ENCODE measurements around the gene CYB5R2.

CYB5R2 gene

DNA sequence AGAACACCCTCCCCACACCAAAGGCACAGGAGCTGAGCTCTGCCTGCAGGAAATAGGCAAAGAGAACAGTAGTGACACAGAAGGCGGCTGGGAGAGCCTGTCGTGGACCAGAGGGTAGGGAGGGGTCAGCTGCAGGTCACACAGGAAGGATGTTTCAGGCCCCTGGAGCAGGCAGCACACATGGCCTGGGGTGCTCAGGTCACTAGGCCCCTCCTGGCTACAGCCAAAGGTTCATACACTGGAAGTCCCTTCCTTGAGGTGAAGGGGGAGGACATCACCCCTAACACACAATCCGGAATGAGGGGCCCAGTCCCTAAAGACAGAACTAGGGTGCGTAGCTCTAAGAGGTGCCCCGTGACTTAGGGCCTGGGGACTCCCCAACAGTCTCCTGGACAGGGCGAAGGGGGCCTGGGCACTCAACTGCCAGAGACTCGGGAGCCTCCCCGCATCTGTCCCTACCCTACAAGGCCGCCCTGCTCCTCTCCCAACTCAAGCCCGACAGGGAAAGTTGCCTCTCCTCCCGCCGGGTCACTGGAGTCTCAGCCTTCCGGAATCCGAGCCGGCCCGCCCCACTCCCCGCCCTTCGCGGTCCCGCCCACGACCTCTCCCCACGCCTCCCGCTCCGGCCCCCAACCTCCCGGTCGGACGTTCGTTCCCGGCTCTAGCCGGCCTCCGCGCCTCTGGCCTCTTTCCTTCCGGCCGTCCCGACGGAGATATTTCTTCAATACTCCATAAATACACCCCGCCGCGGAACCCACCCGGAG is at the start of gene CYB5R2:
Gene CYB5R2, minus strand, starts transcription at position 541 of the 764 bp plus-strand sequence. CDS start 675 bp downstream, outside the sequence.
- DNase-seq (ENCODE audit: low read depth, low spot score), result no peak

DNA sequence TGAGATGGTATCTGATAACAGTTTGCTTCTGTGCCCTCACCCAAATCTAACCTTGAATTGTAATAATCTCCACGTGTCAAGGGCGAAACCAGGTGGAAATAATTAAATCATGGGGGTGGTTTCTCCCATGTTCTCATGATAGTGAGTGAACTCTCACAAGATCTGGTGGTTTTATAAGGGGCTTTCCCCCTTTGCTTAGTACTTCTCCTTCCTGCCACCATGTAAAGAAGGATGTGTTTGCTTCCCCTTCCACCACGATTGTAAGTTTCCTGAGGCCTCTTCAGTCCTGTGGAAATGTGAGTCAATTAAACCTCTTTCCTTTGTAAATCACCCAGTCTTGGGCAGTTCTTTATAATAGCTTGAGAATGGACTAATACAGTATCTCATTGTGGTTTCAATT is 41.5 kb upstream of the CYB5R2 start:
- no peak for DNase-seq (ENCODE audit: low read depth, low spot score)

DNA sequence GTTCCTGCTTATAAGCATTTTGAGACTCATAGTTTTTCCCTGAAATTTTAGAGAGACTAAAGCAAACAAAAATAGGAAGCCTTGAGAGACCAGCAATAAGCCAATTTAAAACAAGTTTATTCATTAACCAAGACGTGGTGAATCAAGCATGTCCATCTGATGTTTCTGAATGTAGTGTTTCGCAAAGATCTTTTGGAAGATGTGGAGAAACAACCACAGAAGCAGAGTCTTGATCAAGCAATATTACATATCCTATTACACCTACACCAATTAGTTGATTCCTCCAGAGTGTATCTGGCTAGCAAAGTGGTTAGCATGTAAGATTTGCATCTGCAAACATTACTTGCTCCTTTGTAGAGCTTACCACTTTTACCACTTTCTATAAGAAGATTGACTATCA is 33.1 kb upstream of the CYB5R2 start, which contains the start of gene OVCH2:
Gene OVCH2, minus strand, starts transcription at position 101 of the 400 bp plus-strand sequence. Its CDS starts 83 bp downstream, at position 18.
- no peak for DNase-seq (ENCODE audit: low read depth, low spot score)

DNA sequence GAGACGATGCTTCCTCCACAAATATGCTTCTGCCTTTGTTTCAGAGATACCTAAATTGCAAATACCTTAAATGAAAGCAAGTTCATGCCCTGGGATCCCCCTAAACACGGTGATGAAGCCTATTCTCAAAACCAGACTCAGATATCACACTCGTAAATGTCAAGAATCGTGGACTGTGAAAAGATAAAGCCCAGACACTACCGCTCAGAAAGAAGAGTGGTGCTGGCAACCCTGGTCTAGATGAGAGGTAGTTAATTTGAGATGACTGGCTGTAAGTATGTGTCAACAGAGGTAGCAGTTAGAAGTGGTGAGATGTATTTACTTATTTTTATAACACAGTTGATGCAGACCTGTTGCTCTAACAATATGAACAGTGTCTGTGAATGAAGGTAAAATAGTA is 30.4 kb upstream of the CYB5R2 start:
- no peak for DNase-seq (ENCODE audit: low read depth, low spot score)

DNA sequence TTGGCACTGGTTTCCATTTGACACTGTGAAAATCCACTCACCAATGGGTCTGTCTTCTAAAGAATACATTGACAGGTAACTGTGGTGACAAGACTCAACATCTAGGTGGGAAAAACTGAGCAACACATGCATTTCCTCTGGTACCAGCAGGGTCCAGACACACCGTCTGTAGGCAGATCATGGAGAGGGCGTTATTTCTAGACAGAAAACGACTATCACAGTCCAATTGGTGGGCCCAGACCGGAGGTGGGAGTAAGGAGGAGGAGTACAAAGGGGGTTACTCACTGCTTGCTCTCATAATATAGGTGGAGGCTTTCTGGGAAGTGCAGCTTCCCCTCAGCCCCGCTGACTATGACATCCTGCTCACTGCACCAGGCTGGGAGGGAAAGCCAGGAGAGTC is 23.1 kb upstream of the CYB5R2 start:
- no peak for DNase-seq (ENCODE audit: low read depth, low spot score)

DNA sequence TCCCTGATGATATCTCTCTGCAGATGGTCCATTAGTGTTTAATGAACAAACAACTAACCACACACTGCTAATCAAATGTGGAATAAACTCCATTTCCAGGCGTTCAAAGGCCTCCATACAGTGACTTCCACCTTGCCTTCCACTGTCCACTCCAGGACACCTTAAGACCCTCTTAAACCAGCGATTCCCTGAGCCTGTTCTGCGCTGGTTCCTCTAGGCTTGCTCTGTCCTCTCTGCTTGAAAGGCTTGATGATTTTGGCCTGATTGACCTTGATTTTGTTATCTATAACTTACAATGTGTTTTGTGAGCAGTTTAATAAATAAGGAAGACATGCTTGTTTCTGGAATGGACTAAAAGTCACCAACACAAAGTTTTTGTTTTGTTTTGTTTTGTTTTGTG is 20.9 kb upstream of the CYB5R2 start:
- no peak for DNase-seq (ENCODE audit: low read depth, low spot score)

DNA sequence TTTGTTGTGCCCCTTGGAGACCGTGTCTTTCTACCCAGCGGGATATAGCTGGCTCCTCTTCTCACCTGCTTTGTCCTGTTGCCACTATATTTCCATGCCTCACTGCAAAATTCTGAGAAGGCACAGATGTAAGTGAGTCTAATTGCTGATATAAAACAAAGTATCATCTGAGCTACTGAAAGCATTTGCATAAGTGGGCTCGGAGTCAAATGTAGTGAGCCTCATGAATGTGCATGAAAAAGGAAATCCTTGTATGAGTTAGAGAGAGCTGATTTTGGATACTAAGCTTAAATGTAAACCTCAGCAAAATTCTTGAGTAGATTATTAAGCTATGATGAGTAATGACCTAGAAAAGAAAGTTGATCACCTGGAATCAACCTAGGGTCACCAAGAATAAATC is 19.1 kb upstream of the CYB5R2 start:
- DNase-seq (ENCODE audit: low read depth, low spot score), result no peak

DNA sequence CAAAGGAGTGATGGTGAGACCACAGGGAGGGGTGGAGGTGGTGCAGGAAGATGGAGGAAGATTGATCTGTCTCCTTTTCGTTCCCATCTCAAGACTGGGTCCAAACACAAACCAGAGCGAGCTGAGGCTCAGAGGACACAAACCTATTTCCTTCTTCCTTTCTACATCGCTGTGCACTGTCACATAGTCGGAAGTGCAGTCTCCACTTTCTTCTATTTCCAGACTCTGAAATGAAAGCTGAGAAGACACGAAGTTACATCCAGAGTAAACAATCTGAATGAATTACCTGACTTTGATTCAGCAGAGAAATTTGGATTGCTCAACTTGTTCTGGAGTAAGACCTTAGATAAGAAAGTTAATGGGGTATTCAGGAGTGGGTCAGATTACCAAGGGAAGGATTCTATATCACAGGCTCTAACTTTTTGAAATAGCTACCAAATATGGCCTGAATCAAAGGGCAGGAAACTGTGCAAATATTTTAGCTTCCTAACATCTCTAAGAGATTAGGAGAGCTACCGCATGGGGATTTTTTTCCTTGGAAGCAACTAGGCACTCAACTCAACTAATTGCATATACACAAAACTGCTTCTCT is 18.6 kb upstream of the CYB5R2 start:
- DNase-seq (ENCODE audit: low read depth, low spot score), result no peak

DNA sequence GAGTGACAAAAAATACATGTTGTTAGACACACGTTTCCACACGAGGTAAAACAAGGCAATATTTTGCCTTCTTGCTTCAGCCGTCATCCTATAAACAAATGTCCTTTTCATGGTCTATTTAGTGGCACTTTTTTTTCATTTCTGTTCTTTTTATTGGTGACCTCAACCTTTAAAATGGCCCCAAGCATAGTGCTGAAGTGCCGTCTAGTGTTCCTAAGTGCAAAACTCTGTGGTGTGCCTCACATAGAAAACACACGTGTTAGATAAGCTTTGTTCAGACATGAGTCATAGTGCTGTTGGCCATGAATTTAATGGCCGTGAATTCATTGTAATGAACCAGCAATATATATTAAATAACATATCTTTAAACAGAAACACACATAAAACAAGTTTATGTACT is 17.3 kb upstream of the CYB5R2 start:
- no peak for DNase-seq (ENCODE audit: low read depth, low spot score)

DNA sequence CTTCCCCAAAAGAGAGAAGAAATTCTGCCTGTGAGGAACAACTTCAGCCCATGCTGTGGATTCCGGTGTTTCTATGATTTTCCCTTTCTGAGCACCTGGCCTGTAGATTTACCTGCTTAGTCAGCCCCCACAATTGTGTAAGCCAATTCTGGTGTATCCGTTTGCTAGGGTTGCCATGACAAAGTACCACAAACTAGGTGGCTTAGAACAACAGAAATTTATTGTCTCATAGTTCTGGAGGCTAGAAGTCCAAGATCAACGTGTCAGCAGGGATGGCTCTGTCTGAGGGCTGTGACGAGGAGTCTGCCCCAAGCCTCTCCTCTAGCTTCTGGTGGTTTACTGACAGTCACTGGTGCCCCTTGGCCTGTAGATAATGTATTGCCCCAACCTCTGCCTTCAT is 15.9 kb upstream of the CYB5R2 start:
- DNase-seq (ENCODE audit: low read depth, low spot score), result no peak

DNA sequence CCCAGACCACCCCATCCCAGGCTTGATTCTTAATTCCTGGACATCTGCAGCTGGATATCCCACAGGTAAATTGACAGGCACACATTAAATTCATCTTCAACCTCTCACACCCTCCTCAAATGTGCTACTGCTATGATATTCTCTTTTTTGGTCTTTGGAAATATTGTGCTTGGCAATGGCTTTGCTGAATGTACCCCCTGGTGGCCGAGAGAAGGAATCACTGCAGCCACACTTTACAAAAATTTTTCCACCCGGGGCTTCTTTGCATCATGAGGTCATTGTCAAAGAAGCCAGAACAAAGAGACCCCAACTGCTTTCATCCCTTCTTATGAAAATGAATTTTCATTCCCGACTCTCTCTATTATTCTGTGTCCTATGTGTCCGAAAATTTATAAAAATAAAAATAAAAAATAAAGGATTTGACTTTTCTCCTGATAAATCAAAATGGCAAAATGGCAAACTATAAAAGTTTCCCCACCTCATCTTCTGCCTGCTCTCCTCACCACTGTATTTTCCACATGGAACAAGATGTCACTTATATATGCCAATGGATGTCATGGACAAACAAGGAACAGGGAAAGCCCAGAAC is 15.0 kb upstream of the CYB5R2 start:
- no peak for DNase-seq (ENCODE audit: low read depth, low spot score)

DNA sequence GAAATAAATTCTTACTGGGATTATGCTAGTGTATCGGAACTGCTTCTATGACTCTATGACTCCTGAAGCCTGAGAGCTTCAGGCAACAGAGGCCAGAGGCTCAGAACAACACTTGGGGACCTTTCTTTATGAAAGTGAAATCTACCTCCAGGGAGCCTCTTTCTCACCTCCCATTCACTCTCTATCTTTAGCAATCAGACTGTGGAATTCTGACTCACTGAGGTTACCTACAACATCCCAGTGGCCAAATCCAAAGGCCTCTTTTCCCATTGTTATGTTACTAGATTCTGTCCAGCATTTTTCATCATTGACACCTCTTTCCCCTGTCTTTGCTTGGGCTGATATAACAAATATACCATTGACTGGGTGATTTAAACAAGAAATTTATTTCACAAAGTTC is 14.1 kb upstream of the CYB5R2 start:
- no peak for DNase-seq (ENCODE audit: low read depth, low spot score)

DNA sequence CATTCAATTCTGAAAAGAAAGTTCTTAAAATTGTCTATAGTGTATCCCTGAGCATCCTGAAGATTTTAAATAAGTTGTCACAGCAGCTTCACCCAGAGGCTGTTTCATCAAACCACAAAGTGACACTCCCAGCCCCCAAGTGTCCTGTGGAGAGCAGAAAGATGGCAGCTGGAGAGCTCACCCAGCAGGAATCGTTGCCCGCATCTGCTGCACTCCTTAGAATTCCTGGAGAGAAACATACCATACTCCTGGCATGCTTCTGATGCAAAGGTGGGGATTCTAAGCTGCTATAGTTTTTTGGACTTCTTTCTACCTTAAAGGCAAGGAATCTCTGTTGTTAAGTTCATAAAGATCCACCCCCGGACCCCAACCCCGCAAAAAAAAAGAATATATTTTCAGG is 13.5 kb upstream of the CYB5R2 start:
- no peak for DNase-seq (ENCODE audit: low read depth, low spot score)

DNA sequence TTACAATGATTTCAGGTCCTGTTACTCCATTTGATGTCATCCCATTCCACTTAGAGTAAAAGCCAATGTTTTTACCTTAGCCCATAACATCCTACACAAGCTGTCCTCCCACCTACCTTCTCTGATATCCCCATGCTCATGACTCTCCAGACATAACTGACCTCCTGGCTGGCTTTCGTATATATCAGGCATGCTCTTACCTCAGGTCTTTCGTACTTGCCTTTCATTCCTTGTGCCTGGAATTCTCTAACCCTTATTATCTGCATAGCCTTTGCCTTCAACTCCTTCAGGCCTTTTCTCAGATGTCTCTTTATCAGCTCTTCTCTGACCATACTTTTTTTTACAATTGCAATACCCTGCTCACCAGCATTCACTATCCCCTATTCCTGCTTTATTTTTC is 10.3 kb upstream of the CYB5R2 start:
- no peak for DNase-seq (ENCODE audit: low read depth, low spot score)

DNA sequence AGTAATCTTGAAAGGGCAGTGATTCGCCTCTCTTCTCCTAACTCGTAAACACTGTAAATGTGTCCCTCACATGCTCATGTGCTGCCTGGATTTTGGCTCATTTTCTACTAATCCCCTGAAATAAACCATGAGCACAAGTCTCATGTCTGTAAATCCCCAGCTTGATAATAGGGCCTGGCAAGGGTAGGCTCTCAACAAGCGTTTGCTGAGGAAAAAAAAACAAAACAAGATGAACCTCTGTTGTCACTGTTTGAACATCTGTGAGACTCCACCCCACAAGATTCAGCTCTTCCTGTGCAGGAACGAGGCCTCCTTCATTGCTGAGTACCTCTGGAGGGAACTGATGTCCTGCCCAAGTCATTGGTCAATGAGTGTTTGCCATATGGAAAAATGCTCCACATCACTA is 4.5 kb upstream of the CYB5R2 start:
- no peak for DNase-seq (ENCODE audit: low read depth, low spot score)

DNA sequence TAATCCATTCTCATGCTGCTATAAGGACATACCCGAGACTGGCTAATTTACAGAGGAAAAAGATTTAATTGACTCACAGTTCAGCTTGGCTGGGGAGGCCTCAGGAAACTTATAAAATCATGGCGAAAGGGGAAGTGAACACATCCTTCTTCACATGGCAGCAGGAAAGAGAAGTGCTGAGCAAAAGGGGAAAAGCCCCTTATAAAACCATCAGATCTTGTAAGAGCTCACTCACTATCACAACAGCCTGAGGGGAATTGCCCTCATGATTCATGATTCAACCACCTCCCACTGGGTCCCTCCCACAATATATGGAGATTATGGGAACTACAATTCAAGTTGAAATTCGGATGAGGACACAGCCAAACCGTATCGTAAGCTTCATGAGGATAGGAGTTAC is 3.8 kb upstream of the CYB5R2 start:
- no peak for DNase-seq (ENCODE audit: low read depth, low spot score)

DNA sequence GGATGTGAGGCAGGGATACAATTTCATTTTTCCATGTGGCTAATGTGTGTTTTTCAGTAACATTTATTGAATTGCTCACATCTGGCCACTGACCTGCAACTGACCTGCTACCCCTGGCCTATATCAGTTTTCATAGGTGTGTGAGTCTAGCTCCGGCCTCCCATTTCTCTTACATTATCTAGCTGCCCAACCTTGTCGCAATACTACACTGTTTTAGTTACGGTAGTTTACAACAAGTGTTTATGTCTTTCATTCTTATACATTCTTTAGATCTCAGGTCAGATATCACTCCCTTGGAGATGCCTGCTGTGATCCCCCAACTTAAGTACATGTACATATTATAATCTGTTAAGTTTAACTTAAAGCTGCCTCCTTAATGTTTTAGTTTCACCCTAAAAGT is 2.3 kb upstream of the CYB5R2 start:
- DNase-seq (ENCODE audit: low read depth, low spot score), result no peak

DNA sequence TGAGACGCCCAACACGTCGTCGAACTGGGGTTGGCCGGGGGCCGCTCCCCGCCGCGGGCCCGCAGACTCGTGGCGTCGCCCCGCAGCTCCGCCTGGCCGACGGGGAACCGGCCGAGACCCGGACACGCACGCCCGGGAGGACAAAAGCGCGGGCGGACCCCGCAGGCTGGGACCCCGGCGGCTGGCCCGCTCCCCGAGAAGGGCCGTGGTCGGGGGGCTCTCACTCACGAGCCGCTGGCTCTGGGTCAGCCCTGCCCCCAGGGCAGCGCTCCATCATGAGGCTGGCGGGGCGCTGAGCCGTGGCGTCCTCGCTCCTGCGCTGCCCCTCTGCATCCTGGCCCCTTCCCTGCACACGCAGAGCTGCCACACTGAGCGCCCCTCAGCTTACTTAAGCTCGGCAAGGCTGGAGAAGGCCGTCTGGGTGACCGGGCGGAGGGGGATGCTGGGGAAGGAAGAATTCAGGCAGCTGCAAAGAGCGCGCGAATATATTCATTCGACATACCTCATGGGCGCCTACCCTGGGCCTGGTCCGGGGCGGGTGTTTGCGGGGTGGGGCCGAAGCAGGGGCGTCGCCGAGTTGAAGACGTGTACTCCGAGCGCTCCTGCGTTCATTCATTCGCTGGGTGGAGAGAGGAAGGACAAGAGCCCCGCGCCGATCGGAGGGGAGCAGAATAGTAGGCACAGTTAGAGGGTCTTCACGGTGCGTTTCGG is 579 bp upstream of the CYB5R2 start:
- no peak for DNase-seq (ENCODE audit: low read depth, low spot score)

DNA sequence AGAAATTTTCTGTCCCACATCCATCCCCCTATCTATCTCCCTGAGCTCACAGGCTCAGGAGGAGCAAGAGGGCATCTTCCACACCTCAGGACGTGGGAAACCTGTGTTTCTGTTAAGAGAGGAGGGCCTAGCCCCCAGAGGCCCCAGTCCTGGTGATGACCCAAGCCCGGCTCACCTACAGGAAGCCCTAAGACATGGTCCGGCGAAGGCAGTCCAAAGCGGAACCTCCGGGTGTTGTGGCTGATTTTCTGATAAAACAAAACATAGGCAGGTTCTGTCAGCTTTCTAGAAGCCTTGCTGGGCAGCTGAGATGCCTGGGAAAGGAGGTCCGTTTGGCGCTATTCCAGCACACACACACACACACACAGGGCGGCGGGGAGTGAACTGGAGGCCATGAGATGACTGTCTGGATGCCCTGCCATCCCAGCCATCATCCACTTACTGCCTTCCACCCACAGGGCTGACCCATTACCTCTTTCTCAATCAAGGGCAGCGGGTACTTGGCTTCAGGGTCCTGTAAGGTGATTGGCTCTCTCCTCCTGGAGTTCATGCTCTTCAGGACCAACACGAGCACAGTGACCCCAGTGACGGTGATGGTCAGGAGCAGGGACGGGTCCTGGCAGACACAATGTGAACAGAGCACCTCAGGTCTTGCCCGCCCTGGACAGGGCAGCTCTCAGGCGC is 882 bp downstream of the CYB5R2 start:
- DNase-seq (ENCODE audit: low read depth, low spot score), result no peak

DNA sequence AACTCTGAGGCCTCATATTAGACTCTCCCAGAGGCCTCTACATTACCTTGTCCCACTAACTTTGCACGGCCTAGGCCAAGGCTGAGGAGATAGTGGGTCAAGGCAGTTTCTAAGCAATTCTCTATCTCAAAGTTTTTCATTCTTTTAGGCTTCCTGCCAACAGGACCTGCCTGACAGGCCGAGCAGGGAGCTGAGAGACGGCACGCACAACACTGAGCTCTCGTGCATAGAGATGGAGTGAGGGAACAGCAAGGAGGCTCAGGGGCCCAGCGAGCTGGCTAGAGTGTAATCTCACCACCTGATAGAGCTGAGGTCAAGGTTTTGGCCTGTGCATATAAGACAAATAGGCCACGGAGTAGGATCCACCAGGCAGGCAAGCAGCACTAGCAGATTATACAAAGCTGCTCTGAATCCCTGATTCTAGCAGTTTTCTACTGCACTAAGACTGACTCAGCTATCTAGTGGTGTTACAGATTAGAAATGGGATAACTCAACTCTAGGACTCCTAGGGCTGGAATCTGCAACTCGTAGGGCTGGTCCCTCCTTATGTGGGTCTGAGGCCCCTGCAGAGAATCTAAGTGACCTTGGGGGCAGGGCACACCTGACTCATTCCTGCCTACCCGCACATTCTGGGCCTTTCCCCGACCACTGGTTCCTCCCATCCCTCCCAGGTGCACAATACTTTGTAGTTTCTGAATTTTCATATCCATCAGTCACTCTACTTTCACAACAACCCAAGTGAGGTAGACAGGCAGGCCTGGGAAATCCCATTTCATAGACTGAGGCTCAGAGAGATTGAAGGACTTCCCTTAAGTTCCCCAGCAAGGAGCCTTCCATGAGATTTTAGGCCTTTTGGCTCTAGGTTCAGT is 1.7 kb downstream of the CYB5R2 start:
- no peak for DNase-seq (ENCODE audit: low read depth, low spot score)

DNA sequence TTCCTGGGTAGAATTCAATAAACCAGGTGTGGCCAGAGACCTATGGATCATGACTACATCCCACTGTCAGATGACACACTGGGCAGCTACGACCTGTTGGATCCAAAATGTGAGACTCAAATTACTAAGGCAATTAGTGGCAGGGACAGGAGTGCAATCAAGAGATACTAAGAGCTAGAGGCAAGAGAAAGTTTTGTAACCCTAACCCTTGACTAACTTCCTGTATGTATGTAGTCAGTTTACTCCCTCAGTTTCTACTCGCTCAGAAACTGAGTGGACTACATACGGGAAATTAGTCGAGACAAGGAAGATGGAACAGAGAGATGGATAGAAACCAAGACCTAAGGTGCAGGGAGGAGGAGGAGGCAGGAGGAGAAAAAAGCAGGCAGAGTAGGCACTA is 2.7 kb downstream of the CYB5R2 start:
- DNase-seq (ENCODE audit: low read depth, low spot score), result no peak
